Activated CD8-positive, alpha-beta memory T cell treated with anti-CD3 and anti-CD28 coated beads, Interleukin-2, amount 50 U/mL, for 24 hours (primary cell): ENCODE measurements around the gene PSMG3.
"Not testable (repeated sequence)": the region's sequence is repeated elsewhere in the genome, so short reads cannot be mapped to it uniquely, and the experiment has no call there.

Source experiments
- DNase-seq: peaks from one replicate; pipeline ENCODE4 v3.0.0-alpha.2; 2020; ENCODE audit errors: extremely low read depth

PSMG3 gene

GRCh38 chr7:1533547-1534329 lies 36.1 kb downstream of the PSMG3 start:
- no peak for DNase-seq

DNA sequence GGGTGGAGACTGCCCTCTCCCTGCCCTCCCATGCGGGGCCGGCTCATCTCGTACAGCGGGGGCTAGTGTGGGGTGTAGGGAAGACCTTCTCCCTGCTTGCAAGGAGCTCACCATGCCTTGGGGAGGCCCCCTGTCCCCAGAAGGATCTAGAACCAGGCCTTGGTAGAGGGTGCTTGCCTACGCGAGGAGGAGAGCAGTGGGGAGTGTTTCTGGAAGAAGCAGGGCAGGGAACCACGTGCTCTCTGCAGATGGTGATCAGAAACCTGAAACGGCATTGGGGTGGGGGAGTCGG lies 36.6 kb downstream of the PSMG3 start:
- no peak for DNase-seq

GRCh38 chr7:1532456-1533254 lies 37.2 kb downstream of the PSMG3 start:
- DNase-seq, result no peak

DNA sequence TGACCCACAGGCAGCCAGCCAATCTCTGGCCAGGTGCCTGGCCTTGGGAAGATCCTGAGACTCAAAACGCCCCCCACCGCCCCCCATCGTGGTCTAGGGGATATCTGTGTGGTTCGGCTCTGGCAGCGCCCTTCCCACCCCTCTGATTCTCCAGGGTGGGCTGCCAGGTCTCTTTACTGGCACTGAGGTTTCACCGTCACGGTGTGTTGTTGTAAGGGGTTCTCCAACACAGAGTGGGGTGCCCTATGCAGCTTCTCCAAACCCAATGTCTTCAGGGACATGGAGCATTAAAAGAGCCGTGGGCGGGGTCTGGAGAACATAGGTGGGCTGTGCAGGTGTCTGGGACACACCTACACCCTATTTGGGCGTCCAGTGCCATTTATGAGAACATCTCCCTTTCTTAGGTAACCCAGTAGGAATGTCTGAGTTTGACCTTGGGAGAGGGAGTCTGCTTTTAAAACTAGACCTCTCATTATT lies 37.8 kb downstream of the PSMG3 start:
- no peak for DNase-seq

- no peak for DNase-seq
Measured at GRCh38 chr7:1531263-1531978, 38.4 kb downstream of the PSMG3 start.

DNA sequence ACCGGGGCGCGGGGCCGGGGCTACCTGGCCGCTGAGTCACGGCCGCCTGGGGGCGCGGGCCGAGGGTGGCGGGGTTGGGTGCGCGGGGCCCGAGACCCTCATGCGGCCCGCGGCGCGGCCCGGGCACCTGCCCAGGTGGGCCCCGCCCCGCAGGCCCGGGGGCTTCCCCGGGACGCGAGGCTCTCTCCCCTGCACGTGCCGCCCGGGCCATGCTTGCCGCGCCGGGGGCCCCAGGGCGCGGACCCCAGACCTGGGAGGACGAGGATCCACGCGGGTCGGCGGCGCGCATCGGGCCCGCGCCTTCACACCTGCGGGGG lies 38.9 kb downstream of the PSMG3 start:
- DNase-seq, result no peak

DNA sequence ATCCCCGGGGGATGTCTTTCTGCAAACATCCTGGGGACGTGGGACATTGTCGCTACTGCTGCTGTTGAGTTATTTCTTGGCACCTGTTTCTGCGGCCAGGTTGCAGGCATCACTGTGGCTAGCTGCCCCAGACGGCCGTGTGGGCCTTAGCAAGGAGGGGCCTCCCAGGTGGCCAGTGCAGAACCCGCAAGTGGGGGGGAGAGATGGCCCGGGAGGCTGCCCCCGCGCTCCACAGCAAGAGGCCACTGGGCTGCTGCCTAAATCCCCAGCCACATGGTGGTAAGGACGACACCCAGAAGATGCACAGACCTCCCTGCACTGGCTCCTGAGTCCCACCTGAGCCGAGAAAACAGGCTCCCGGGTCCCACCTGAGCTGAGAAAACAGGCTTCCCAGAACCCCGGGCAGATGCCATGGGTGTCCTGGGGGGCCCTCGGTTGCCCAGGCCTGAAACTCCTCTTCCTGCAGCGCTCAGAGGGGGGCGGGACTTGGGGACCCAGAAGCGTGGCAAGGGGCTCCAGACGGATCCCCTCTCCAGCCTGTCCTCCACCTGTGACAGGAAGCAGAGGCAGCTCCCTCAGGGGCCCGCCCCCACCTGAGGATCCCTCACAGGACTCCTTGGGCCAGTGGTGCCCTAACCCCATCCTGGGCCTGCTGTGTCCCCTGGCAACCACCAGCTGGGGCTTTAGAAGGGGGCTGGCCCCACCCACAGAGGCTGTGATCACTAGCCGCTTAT lies 40.3 kb downstream of the PSMG3 start:
- DNase-seq, result no peak

DNA sequence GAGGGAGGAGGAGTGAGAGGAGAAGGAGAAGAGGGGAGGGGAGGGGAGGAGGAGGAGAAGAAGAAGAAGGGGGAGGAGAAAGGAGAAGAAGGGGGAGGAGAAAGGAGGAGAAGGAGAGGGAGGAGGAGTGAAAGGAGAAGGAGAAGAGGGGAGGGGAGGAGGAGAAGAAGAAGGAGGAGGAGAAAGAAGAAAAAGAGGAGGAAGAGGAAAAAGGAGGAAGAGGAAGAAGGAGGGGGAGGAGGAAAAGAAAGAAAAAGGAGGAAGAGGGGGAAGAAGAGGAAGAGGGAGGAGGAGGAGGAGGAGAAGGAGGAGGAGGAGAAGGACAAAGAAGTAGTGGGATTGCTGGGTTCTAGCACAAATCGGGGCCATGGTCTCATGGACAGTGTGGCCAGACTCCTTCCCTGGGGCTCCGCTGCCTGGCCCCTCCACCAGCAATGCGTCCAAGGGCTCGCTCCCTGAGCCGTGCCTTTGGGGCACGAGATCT lies 43.5 kb downstream of the PSMG3 start:
- DNase-seq, result no peak

GRCh38 chr7:1525409-1525808 lies 44.4 kb downstream of the PSMG3 start:
- no peak for DNase-seq

DNA sequence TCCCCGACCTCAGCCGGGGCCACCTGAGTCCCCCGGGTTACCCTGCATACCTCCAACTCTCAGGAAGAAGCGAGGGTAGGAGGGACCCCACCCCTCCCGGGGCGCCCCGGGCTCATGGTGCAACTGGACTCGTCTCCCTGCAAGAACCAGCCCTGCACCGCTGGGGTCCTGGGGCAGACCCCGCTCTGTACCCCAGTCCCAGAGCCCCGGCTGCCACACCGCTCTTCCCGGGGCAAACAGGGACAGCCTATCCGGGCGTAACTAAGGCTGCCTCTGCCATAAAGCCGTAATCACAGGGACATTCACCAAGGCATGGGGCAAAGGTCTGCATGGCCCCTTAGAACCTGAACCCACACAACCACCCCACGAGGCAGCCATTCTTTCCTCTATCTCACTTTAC lies 46.0 kb downstream of the PSMG3 start:
- no peak for DNase-seq

DNA sequence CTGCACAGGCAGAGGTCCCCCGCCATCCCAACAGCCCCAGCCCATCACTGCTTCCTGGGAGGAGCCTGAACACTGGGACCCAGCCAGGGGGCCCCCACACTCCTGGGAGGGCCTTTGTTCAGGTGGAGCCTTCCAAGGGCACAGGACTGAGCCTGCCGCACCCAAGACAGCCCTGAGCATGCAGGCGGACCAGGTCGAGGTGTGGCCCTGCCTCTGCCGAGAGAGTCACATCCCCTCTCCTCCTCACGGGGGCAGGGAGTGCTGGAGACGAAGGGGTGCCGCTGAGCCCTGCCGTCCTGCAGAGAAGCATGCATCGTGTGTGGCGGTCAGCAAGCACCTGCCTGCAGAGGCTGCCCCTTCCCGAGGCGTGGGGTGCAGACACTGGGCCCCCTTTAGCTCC lies 46.6 kb downstream of the PSMG3 start:
- no peak for DNase-seq

DNA sequence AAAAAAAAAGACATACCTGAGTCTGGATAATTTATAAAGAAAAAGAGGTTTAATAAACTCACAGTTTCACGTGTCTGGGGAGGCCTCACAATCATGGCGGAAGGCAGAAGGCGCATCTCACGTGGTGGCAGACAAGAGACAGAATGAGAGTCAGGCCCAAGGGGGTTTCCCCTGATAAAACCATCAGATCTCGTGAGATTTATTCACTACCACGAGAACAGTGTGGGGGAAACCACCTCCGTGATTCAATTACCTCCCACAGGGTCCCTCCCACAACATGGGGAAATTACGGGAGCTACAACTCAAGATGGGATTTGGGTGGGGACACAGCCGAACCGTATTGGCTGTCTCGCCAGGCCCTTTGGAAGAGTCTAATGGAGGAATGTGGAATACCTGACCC lies 48.4 kb downstream of the PSMG3 start:
- no peak for DNase-seq

GRCh38 chr7:1520539-1521234 lies 49.1 kb downstream of the PSMG3 start:
- no peak for DNase-seq

DNA sequence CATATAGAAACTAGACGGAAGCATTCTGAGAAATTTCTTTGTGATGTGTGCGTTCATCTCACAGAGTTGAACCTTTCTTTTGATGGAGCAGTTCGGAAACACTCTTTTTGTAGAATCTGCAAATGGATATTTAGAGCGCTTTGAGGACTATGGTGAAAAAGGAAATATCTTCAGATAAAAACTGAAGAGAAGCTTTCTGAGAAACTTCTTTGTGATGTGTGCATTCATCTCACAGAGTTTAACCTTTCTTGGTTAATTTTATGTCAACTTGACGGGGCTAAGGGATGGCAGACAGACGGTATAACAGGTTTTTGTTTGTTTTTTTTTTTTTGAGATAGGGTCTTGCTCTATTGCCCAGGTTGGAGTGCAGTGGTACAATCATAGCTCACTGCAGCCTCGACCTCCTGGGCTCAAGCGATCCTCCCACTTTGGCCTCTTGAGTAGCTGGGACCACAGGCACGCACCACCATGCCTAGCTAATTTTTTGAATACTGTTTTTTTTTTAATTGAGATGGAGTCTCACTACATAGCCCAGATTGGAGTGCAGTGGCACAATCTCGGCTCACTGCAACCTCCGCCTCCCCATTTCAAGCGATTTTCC lies 50.4 kb downstream of the PSMG3 start:
- DNase-seq, result not testable (repeated sequence)
